Esophagus squamous epithelium (tissue), 4 donors: ENCODE results near the gene TRAPPC5.

Experiments used
- POLR2A ChIP-seq, 4 donors: fragments of 450-650 bp; IDR thresholded peaks; one replicate each; pipeline ENCODE4 v1.6.1; 2017; ENCODE audit warnings: antibody characterized with exemption in 4 of 4, mild to moderate bottlenecking in 4 of 4, moderate library complexity in 3 of 4
- TF ChIP-seq, protein P1 (sequence below), 6 experiments: fragments of 450-650 bp in 4 of 6; fragments of 200-600 bp in 2 of 6; sonication (generic) in 2 of 6; IDR thresholded peaks; one replicate each; pipeline ENCODE4 v1.5.1; 2016 to 2019; ENCODE audit warnings: antibody characterized with exemption in 6 of 6, mild to moderate bottlenecking in 4 of 6, moderate library complexity in 4 of 6

DNA sequence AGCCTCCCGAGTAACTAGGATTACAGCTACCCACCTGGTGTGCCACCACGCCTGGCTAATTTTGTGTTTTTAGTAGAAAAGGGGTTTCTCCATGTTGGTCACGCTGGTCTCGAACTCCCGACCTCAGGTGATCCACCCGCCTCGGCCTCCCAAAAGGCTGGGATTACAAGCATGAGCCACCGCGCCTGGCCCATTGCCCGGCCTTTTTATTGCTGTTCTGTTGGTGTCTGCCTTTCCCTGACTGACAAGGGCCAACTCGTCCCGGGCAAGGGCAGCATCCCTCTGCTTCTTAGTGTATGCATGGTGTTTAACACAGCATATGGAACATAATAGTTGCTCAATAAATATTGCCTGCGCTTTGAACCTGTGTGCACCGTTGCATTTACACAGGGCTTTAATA lies 18.0 kb upstream of the TRAPPC5 start:
- TF ChIP-seq, protein P1, sequence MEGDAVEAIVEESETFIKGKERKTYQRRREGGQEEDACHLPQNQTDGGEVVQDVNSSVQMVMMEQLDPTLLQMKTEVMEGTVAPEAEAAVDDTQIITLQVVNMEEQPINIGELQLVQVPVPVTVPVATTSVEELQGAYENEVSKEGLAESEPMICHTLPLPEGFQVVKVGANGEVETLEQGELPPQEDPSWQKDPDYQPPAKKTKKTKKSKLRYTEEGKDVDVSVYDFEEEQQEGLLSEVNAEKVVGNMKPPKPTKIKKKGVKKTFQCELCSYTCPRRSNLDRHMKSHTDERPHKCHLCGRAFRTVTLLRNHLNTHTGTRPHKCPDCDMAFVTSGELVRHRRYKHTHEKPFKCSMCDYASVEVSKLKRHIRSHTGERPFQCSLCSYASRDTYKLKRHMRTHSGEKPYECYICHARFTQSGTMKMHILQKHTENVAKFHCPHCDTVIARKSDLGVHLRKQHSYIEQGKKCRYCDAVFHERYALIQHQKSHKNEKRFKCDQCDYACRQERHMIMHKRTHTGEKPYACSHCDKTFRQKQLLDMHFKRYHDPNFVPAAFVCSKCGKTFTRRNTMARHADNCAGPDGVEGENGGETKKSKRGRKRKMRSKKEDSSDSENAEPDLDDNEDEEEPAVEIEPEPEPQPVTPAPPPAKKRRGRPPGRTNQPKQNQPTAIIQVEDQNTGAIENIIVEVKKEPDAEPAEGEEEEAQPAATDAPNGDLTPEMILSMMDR (IDR thresholded peaks at IDR 0.05) = no peak
- no peak for TF ChIP-seq POLR2A (IDR thresholded peaks at IDR 0.05)
